ENCODE data around the gene CD59. TPM values are rescaled to one million over a fixed set of nuclear protein-coding genes. Genes with fewer than 3 reads are reported as not detected.
"Not testable (repeated sequence)": the region's sequence is repeated elsewhere in the genome, so short reads cannot be mapped to it uniquely, and the experiment has no call there.

The CD59 gene
- polyA plus RNA-seq, 1 donor: 234 TPM

- DNase-seq: no peak
These were observed 68.3 kb downstream of the CD59 start for GRCh38 chr11:33667819-33668467.

DNA sequence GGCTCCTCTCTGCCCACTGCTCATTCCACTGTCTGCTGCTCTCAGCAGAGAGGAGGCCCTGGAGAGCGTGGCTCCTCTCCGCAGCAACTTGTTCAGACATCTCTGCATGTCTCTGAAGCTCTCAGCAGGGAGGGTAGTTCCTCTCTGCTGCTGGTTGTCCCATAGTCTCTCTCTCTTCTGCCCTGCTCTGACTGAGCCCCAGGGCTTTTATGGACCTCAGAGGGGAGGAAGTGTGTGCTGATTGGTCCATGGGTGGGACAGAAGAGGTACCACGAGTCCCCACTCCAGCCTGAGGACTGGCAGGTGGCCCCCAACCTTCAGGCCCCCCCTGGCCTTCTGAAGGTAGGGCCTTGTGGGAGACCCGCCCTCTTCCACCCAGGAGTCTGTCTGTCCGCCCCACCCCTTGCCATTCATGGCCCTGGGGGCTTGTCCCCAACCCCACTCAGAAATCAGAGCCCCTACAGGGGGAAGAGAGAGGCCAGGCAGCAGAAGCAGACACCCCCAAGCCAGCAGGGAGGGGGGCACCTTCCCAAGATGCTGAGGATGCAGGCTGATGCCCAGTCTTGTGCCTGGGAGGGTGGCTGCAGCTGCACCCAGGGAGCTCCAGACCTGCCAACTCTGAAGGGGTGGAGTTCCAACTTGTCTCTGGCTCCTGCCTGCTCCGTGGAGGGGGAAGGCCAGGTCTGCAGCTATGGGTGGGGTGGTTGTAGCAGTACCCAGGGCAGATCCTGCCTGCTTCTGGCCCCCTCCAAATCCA lies 70.7 kb downstream of the CD59 start:
- DNase-seq: no peak

- DNase-seq: no peak
These were observed 71.4 kb downstream of the CD59 start for GRCh38 chr11:33664827-33665226.

GRCh38 chr11:33664166-33664565 lies 72.1 kb downstream of the CD59 start:
- no peak for DNase-seq

- DNase-seq: no peak
These were observed 73.1 kb downstream of the CD59 start for GRCh38 chr11:33663121-33663520.

- DNase-seq: not testable (repeated sequence)
These were observed 74.7 kb downstream of the CD59 start for GRCh38 chr11:33661526-33661925.

- no peak for DNase-seq
These were observed 75.3 kb downstream of the CD59 start for GRCh38 chr11:33660962-33661361.

GRCh38 chr11:33659370-33660139 lies 76.7 kb downstream of the CD59 start:
- no peak for DNase-seq

GRCh38 chr11:33658195-33658900 lies 77.9 kb downstream of the CD59 start:
- DNase-seq: no peak

- DNase-seq: no peak
These were observed 78.5 kb downstream of the CD59 start for GRCh38 chr11:33657757-33658156.

DNA sequence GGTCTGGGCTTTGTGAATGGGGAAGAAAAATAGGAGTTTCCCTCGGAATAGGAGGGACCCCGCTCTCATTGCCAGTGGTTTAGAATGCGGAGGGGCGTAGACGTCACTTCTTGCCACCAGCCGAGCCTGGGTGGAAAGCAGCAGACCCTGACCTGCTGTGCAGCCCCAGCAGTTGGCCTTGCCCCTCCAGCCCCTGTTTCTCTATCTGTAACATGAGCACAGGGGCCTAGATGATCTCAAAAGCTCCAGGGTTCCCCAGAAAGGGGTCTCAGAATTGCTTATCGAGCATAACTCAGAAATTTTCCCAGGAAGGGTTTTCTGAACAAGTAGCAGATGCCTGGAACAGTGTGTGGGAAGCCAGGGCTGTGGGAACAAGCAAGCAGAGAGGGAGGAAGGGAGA lies 79.5 kb downstream of the CD59 start:
- no peak for DNase-seq

GRCh38 chr11:33655842-33656600 lies 80.2 kb downstream of the CD59 start:
- no peak for DNase-seq

DNA sequence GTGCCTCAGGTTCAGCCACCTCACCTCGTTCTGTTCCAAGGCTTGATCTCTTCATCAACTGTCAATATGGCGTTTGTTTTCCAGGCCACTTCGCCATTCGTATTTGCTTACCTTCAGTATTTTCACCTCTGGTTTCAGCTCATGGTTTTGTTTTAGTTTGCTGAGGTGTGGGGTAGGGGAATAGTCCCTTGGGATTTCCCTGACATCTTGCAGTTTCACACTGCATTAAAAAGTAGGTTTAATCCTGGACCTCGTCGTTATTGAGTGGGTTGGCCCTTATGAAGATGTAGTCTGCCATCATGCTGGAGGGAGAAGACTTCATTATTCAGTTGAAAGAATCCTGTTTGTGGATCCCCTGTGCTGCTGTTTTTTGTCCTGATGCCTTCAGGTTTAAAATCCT lies 81.6 kb downstream of the CD59 start:
- no peak for DNase-seq

Other genes starting within 250 kb of the CD59 start
- gene C11orf91, start 35.6 kb downstream of the CD59 start, polyA plus RNA-seq (ENCODE audit: insufficient read length): not detected
- 62.1 TPM for gene FBXO3, start 38.1 kb upstream of the CD59 start, polyA plus RNA-seq (ENCODE audit: insufficient read length)
- 28.6 TPM for gene LMO2, start 155.7 kb upstream of the CD59 start, polyA plus RNA-seq (ENCODE audit: insufficient read length)